ENCODE results near the gene RABAC1. TPM values are rescaled to one million over a fixed set of nuclear protein-coding genes. Genes with fewer than 3 reads are reported as not detected.
A peak's percentile ranks its signal among the peaks of the same experiment; 100 is the strongest.

Gene RABAC1
- total and polyA plus RNA-seq, 9 of the 15 experiments (the other 6 are each of a cell fraction or from before 2014, with no cell fraction given): 2.4 to 28.1 (median 9.3) TPM

- Histone ChIP-seq H3K4me3 (no peak overlapping the region), H3K9me3 (replicated peaks; ENCODE audit: control insufficient read depth, insufficient read depth, low read depth, low read length) (no peaks in the 10 kb centered on the region), H4K20me1 (replicated peaks; ENCODE audit: control insufficient read depth, insufficient read depth, low read length) (peaks cover 22% of the 10 kb centered on the region; the same call in 1 of the 2 replicates), H2AFZ (ENCODE audit: low read depth, low read length) (no peak overlapping the region), H3K9ac (ENCODE audit: insufficient read depth in 1 of 2, low read depth in 2 of 2, low read length in 2 of 2) (no peak overlapping the region), H3K9me1 (ENCODE audit: control insufficient read depth, insufficient read depth, low read length) (peaks cover 4% of the 10 kb centered on the region), H3K4me1 (replicated peaks in 1 of 2; ENCODE audit: control insufficient read depth in 2 of 2, insufficient read depth in 2 of 2, low read length in 2 of 2) (peaks cover 0 to 35% of the 10 kb centered on the region in 2 experiments; a peak in 2 of 5 replicates), H3K27ac (ENCODE audit: extremely low read depth, low read depth, low read length) (no peak overlapping the region), H3K36me3 (ENCODE audit: control insufficient read depth, insufficient read depth, low read length) (peaks cover 16% of the 10 kb centered on the region; the same call in 1 of the 3 replicates), H3K27me3 (ENCODE audit: control insufficient read depth in 2 of 2, insufficient read depth in 2 of 2, low read length in 2 of 2) (peaks cover 21 to 38% of the 10 kb centered on the region in 2 experiments), H3K79me2 (ENCODE audit: control insufficient read depth, insufficient read depth, low read length) (no peaks in the 10 kb centered on the region), H3K4me2 (ENCODE audit: insufficient read depth, low read length) (no peak overlapping the region)
- FAIRE-seq: no peak
- 30% methylated on average over 12 of the region's 12 CpGs for WGBS (ENCODE audit: insufficient coverage, low coverage, missing lambda C conversion rate)
- intact Hi-C loops (cut with micrococcal nuclease): no loop called here
- 0 out of 2 replicates have a peak, but pooled peaks have one; percentile 16 for TF ChIP-seq MAX (CRISPR knock-in tag; IDR thresholded peaks at IDR 0.05)
- TF ChIP-seq POLR2A (conservative IDR thresholded peaks at IDR 0.05): peak; percentile 25; the same call in 1 of the 2 replicates
- TF ChIP-seq ZNF165 (CRISPR knock-in tag; IDR thresholded peaks at IDR 0.05; ENCODE audit: borderline replicate concordance): no peak
- TF ChIP-seq ZNF695 (CRISPR knock-in tag; IDR thresholded peaks at IDR 0.05): no peak
- no peak for ATAC-seq
- ChIA-PET POLR2A (interaction anchor here (0.6 kb wide), 1 partner anchor 15 kb away, joined by 3 read pairs; no protein-coding TSS in a partner anchor), CTCF (ENCODE audit: low intra/inter-chr PET ratio) (interaction anchor here (0.6 kb wide), 1 partner anchor 26 kb away, joined by 3 read pairs; no protein-coding TSS in a partner anchor)
- BruUV-seq (replicated peaks): no TSS peak
- DNase-seq (ENCODE audit: extremely low read depth in 1 of 4, low spot score in 3 of 4): peak in 1 of 4 experiments; percentile 12
- in situ Hi-C loops (cut with MboI): no loop called here
These were observed 48.7 kb downstream of the RABAC1 start for GRCh38 chr19:41910240-41910991.
